Measurements from ENCODE around the gene UACA. TPM values are rescaled to one million over a fixed set of nuclear protein-coding genes. Genes with fewer than 3 reads are reported as not detected.

Gene UACA
- total RNA-seq, 6 experiments from 2014 or later = 119 to 309 (median 142) TPM

DNA sequence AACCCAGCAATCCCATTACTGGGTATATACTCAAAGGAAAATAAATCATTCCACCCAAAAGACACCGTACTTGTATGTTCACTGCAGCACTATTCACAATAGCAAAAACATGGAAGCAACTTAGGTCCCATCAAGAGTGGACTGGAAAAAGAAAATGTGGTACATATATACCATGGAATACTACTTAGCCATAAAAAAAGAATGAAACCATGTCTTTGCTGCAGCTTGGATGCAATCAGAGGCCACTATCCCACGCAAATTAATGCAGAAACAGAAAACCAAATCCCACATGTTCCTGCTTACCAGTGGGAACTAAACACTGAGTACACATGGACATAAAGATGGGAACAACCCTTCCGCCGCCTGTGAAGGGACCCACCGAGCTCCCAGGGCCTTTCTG, 34.2 kb downstream of the UACA start:
- H3K27me3 Mint-ChIP-seq (ENCODE audit: insufficient read depth) = no peaks in the 10 kb centered on the region
- H3K9me3 Mint-ChIP-seq = no peaks in the 10 kb centered on the region
- TF ChIP-seq, protein P1, sequence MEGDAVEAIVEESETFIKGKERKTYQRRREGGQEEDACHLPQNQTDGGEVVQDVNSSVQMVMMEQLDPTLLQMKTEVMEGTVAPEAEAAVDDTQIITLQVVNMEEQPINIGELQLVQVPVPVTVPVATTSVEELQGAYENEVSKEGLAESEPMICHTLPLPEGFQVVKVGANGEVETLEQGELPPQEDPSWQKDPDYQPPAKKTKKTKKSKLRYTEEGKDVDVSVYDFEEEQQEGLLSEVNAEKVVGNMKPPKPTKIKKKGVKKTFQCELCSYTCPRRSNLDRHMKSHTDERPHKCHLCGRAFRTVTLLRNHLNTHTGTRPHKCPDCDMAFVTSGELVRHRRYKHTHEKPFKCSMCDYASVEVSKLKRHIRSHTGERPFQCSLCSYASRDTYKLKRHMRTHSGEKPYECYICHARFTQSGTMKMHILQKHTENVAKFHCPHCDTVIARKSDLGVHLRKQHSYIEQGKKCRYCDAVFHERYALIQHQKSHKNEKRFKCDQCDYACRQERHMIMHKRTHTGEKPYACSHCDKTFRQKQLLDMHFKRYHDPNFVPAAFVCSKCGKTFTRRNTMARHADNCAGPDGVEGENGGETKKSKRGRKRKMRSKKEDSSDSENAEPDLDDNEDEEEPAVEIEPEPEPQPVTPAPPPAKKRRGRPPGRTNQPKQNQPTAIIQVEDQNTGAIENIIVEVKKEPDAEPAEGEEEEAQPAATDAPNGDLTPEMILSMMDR (IDR thresholded peaks at IDR 0.05) = no peak
- no peak overlapping the region for H3K27ac Mint-ChIP-seq
- H3K4me1 Mint-ChIP-seq (ENCODE audit: low read depth) = peaks cover 44% of the 10 kb centered on the region
- H3K4me3 Mint-ChIP-seq = no peak overlapping the region
- no peaks in the 10 kb centered on the region for H3K36me3 Mint-ChIP-seq (ENCODE audit: low read depth)
- DNase-seq = no peak

DNA sequence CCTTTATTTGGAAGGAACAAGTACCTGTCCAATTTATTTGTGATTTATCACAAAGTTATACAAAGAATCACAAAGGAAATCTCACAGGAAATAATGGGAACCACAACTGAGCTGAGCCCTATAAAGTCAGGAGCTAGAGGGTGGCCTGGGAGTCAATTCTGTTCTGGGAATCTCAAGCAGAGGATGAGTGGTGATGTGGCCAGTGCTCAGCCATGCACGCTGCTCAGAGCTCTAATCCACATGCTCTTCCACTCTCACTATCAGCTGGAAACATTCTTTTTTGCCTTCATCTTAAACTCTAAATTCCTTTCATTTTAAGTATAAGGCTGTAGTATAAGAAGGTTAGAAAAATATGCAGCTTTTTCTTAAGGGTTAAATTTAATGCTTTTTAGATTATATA, 36.6 kb downstream of the UACA start:
- Mint-ChIP-seq H3K9me3 (no peaks in the 10 kb centered on the region), H3K36me3 (ENCODE audit: low read depth) (no peaks in the 10 kb centered on the region), H3K4me1 (ENCODE audit: low read depth) (peaks cover 62% of the 10 kb centered on the region), H3K4me3 (peak overlapping the region; percentile 48), H3K27me3 (ENCODE audit: insufficient read depth) (peaks cover 3% of the 10 kb centered on the region; the same call in 1 of the 2 replicates), H3K27ac (peak overlapping the region; percentile 75)
- DNase-seq = no peak
- TF ChIP-seq, protein P1 (IDR thresholded peaks at IDR 0.05) = no peak

DNA sequence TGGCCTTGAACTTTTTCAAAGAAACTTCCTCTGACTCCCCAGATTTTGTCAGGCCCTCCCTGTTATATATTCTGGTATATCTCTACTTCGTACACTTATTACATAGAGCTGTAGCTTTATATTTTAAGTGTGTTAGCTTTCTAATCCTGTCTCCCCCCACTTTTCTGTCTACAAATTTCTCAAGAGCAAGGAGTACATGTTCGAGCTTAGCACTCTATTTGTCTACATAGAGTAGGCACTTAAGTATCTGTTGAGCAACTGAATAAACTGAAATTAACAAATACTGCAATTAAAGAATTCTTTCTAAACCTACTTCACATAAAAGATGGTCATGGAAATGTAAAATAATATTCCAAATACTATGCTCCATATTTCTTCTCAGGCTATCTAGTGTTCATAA, 39.4 kb downstream of the UACA start:
- peaks cover 83% of the 10 kb centered on the region for H3K4me1 Mint-ChIP-seq (ENCODE audit: low read depth)
- no peaks in the 10 kb centered on the region for H3K9me3 Mint-ChIP-seq
- H3K4me3 Mint-ChIP-seq = no peak overlapping the region
- TF ChIP-seq, protein P1 (IDR thresholded peaks at IDR 0.05) = no peak
- H3K27ac Mint-ChIP-seq = no peak overlapping the region
- DNase-seq = no peak
- H3K27me3 Mint-ChIP-seq (ENCODE audit: insufficient read depth) = peaks cover 3% of the 10 kb centered on the region; the same call in 1 of the 2 replicates
- H3K36me3 Mint-ChIP-seq (ENCODE audit: low read depth) = peaks cover 23% of the 10 kb centered on the region

GRCh38 chr15:70723122-70723422, 40.3 kb downstream of the UACA start:
- no peak for DNase-seq
- Mint-ChIP-seq H3K27me3 (ENCODE audit: insufficient read depth) (peaks cover 3% of the 10 kb centered on the region; the same call in 1 of the 2 replicates), H3K9me3 (no peaks in the 10 kb centered on the region), H3K27ac (no peak overlapping the region; the same call in 1 of the 2 replicates), H3K36me3 (ENCODE audit: low read depth) (peaks cover 25% of the 10 kb centered on the region), H3K4me3 (no peak overlapping the region), H3K4me1 (ENCODE audit: low read depth) (peaks cover 83% of the 10 kb centered on the region)
- TF ChIP-seq, protein P1 (IDR thresholded peaks at IDR 0.05) = no peak

DNA sequence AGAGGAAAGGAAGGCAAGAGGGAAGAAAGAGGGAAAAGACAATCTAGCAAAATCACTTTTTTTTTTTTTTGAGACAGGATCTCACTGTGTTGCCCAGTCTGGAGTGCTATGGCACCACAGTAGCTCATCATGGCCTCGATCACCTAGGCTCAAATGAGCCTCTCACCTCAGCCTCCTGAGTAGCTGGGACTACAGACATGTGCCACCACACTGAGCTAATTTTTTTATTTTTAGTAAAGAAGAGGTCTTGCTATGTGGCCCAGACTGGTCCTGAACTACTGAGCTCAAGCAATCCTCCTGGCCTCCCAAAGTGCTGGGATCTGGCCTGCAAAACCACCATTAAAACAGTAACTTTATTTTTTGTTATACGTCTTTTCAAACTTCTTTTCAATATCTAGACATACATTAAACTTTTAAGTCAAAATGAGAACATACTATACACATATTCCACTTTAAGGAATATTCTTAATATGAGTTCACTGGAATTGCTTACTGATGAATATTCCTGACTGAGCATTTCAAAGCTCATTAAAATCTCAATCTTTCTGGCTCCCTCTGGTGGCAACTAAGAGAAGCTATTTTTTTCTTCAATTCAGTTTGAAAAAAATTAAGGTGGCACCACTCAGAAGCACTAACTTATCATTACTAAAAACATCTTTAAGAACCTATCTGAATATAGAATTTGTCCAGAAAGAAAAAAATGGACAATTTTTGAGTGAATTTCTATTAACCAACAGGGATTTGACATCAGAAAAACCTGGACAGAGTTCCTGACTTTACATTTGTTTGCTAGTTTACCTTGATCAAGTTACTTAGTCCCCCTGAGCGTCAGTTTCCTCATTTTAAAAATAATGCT, 40.9 kb downstream of the UACA start:
- Mint-ChIP-seq H3K27ac (no peak overlapping the region), H3K27me3 (ENCODE audit: insufficient read depth) (peaks cover 3% of the 10 kb centered on the region; the same call in 1 of the 2 replicates), H3K4me1 (ENCODE audit: low read depth) (peaks cover 81% of the 10 kb centered on the region), H3K36me3 (ENCODE audit: low read depth) (peaks cover 25% of the 10 kb centered on the region), H3K9me3 (no peaks in the 10 kb centered on the region), H3K4me3 (no peak overlapping the region)
- peak; percentile 56 for DNase-seq
- TF ChIP-seq, protein P1 (IDR thresholded peaks at IDR 0.05) = peak; percentile 93
